ENCODE data around the gene ZBTB17. TPM values are rescaled to one million over a fixed set of nuclear protein-coding genes. Genes with fewer than 3 reads are reported as not detected.
A peak's percentile ranks its signal among the peaks of the same experiment; 100 is the strongest.

Gene ZBTB17
- total RNA-seq, 1 experiment from 2014 or later: 44.2 TPM

- ChIA-PET POLR2A (ENCODE audit: unreplicated experiment) (interaction anchor here (0.6 kb wide), 1 partner anchor 52 kb away, joined by 4 read pairs; no protein-coding TSS in a partner anchor), CTCF (interaction anchor here (0.9 kb wide), 1 partner anchor 108 kb away, joined by 3 read pairs; no protein-coding TSS in a partner anchor)
- H3K9ac ChIP-seq (ENCODE audit: low read length): no peak overlapping the region
- no peaks in the 10 kb centered on the region for H3K9me2 ChIP-seq (replicated peaks; ENCODE audit: low read length)
- H3K36me3 ChIP-seq (ENCODE audit: low read depth, low read length): peaks cover 49% of the 10 kb centered on the region
- no peak overlapping the region for H2AFZ ChIP-seq (ENCODE audit: low read length)
- no peak for TF ChIP-seq CTCF (conservative IDR thresholded peaks at IDR 0.05; ENCODE audit: low read depth, low read length)
- TF ChIP-seq EZH2phosphoT487 (IDR thresholded peaks at IDR 0.05; ENCODE audit: borderline replicate concordance, low read length): no peak
- TF ChIP-seq EZH2 (IDR thresholded peaks at IDR 0.05; ENCODE audit: low read length, unreplicated experiment): no peak
- H4K20me1 ChIP-seq (ENCODE audit: low read length): no peaks in the 10 kb centered on the region
- intact Hi-C loops (cut with micrococcal nuclease): no loop called here
- H3F3A ChIP-seq (ENCODE audit: low read length, unreplicated experiment): no peaks in the 10 kb centered on the region
- H3K4me1 ChIP-seq (ENCODE audit: insufficient read depth, low read length): peaks cover 47% of the 10 kb centered on the region
- H3K9me3 ChIP-seq (ENCODE audit: low read length): no peaks in the 10 kb centered on the region
- DNase-seq (peak; percentile 55), ATAC-seq (peak; percentile 18; the same call in 1 of the 2 replicates)
- BruUV-seq (replicated peaks): no TSS peak
- H3K27ac ChIP-seq (ENCODE audit: low read length): no peak overlapping the region
- H3K79me2 ChIP-seq (ENCODE audit: low read length): peaks cover 65% of the 10 kb centered on the region
- no peaks in the 10 kb centered on the region for H3K27me3 ChIP-seq (ENCODE audit: low read length)
- no peak overlapping the region for H3K4me3 ChIP-seq (ENCODE audit: low read length)
- H3K4me2 ChIP-seq (ENCODE audit: low read length): no peak overlapping the region; the same call in 1 of the 2 replicates
These were observed 52.7 kb downstream of the ZBTB17 start for GRCh38 chr1:15923241-15923640.

- Histone ChIP-seq H3K79me2 (ENCODE audit: low read length) (peaks cover 84% of the 10 kb centered on the region), H3K27ac (ENCODE audit: low read length) (peak overlapping the region; percentile 5), H3K9ac (ENCODE audit: low read length) (no peak overlapping the region), H3K9me3 (ENCODE audit: low read length) (no peaks in the 10 kb centered on the region), H3K4me2 (ENCODE audit: low read length) (peak overlapping the region; percentile 35), H2AFZ (ENCODE audit: low read length) (no peak overlapping the region), H3K36me3 (ENCODE audit: low read depth, low read length) (peaks cover 40% of the 10 kb centered on the region), H3K4me1 (ENCODE audit: insufficient read depth, low read length) (peaks cover 52% of the 10 kb centered on the region), H3K9me2 (replicated peaks; ENCODE audit: low read length) (no peaks in the 10 kb centered on the region), H3F3A (ENCODE audit: low read length, unreplicated experiment) (no peaks in the 10 kb centered on the region), H3K4me3 (ENCODE audit: low read length) (no peak overlapping the region), H3K27me3 (ENCODE audit: low read length) (no peaks in the 10 kb centered on the region), H4K20me1 (ENCODE audit: low read length) (no peaks in the 10 kb centered on the region; the same call in 1 of the 2 replicates)
- ATAC-seq (peak; percentile 92), DNase-seq (peak; percentile 85)
- ChIA-PET POLR2A (ENCODE audit: unreplicated experiment) (no interaction called here), CTCF (no interaction called here)
- BruUV-seq (replicated peaks): no TSS peak
- intact Hi-C loops (cut with micrococcal nuclease): loop anchor here (5.0 kb wide), 2 partner anchors 72 to 122 kb away; partner anchors contain the start of gene SPEN
- TF ChIP-seq EZH2phosphoT487 (IDR thresholded peaks at IDR 0.05; ENCODE audit: borderline replicate concordance, low read length) (no peak), CTCF (conservative IDR thresholded peaks at IDR 0.05; ENCODE audit: low read depth, low read length) (no peak), EZH2 (IDR thresholded peaks at IDR 0.05; ENCODE audit: low read length, unreplicated experiment) (no peak)
These were observed 56.8 kb downstream of the ZBTB17 start for GRCh38 chr1:15918962-15919715.

- BruUV-seq (replicated peaks): no TSS peak
- TF ChIP-seq CTCF (conservative IDR thresholded peaks at IDR 0.05; ENCODE audit: low read depth, low read length): no peak
- no peak for TF ChIP-seq EZH2phosphoT487 (IDR thresholded peaks at IDR 0.05; ENCODE audit: borderline replicate concordance, low read length)
- no peak for TF ChIP-seq EZH2 (IDR thresholded peaks at IDR 0.05; ENCODE audit: low read length, unreplicated experiment)
- Histone ChIP-seq H3K27ac (ENCODE audit: low read length) (peak overlapping the region; percentile 54), H2AFZ (ENCODE audit: low read length) (no peak overlapping the region), H3K36me3 (ENCODE audit: low read depth, low read length) (peaks cover 36% of the 10 kb centered on the region), H3K4me3 (ENCODE audit: low read length) (no peak overlapping the region), H3F3A (ENCODE audit: low read length, unreplicated experiment) (no peaks in the 10 kb centered on the region), H3K79me2 (ENCODE audit: low read length) (peaks cover 93% of the 10 kb centered on the region), H3K4me1 (ENCODE audit: insufficient read depth, low read length) (peaks cover 33% of the 10 kb centered on the region), H3K9me2 (replicated peaks; ENCODE audit: low read length) (no peaks in the 10 kb centered on the region), H3K9ac (ENCODE audit: low read length) (no peak overlapping the region; the same call in 1 of the 2 replicates), H4K20me1 (ENCODE audit: low read length) (no peaks in the 10 kb centered on the region; the same call in 1 of the 2 replicates), H3K27me3 (ENCODE audit: low read length) (no peaks in the 10 kb centered on the region), H3K4me2 (ENCODE audit: low read length) (peak overlapping the region; percentile 15), H3K9me3 (ENCODE audit: low read length) (no peaks in the 10 kb centered on the region)
- DNase-seq (no peak), ATAC-seq (no peak)
- intact Hi-C loops (cut with micrococcal nuclease): loop anchor here (5.0 kb wide), 2 partner anchors 70 to 120 kb away; partner anchors contain the start of gene SPEN
- ChIA-PET CTCF (no interaction called here), POLR2A (ENCODE audit: unreplicated experiment) (no interaction called here)
These were observed 59.0 kb downstream of the ZBTB17 start for GRCh38 chr1:15916916-15917315.

Measured in PC-3 (cell line).